ENCODE data around the gene SHD. TPM values are rescaled to one million over a fixed set of nuclear protein-coding genes. Genes with fewer than 3 reads are reported as not detected.

Gene SHD
- total and polyA plus RNA-seq, 9 of the 15 experiments (the other 6 are each of a cell fraction or from before 2014, with no cell fraction given) = 0.05 to 0.62 (median 0.15) TPM; not detected in 5

DNA sequence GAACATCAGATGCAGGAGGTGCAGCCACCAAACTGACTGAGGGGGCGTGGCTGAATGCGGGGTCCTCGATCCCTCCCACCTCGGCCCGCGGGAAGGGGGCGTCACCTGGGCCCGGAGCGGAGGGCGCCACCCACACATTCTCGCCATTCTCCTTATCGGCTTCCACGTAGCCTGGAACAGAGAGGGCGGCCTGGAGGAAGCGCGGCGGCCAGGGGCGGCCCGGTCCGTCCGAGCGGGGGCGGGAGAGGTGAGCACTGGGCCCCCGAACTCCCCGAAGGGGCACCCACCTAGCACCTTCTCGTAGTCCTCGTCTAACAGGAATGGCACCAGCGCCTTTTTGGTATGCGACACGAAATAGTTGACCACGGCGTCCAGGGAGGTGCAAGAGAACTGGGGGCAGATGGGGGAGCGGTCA, 47.8 kb downstream of the SHD start (continued):
- TF ChIP-seq, protein P1, sequence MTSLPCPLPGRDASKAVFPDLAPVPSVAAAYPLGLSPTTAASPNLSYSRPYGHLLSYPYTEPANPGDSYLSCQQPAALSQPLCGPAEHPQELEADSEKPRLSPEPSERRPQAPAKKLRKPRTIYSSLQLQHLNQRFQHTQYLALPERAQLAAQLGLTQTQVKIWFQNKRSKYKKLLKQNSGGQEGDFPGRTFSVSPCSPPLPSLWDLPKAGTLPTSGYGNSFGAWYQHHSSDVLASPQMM (CRISPR knock-in tag; IDR thresholded peaks at IDR 0.05) = no peak
- TF ChIP-seq ESRRA (IDR thresholded peaks at IDR 0.05; ENCODE audit: borderline replicate concordance, low read depth) (no peak), RBM17 (IDR thresholded peaks at IDR 0.05; ENCODE audit: borderline replicate concordance, low read depth, low read length) (no peak), LCOR (CRISPR knock-in tag; IDR thresholded peaks at IDR 0.05) (peak; percentile 68; the same call in 1 of the 2 replicates), ZFX (CRISPR knock-in tag; IDR thresholded peaks at IDR 0.05) (no peak), TAF7 (tag; IDR thresholded peaks at IDR 0.05) (no peak), GTF2E2 (tag; IDR thresholded peaks at IDR 0.05) (no peak), HDAC3 (IDR thresholded peaks at IDR 0.05; ENCODE audit: borderline replicate concordance, partially characterized antibody) (no peak), POLR2B (IDR thresholded peaks at IDR 0.05; ENCODE audit: low read depth, partially characterized antibody) (no peak), ZNF23 (CRISPR knock-in tag; IDR thresholded peaks at IDR 0.05) (no peak), CREB1 (IDR thresholded peaks at IDR 0.05) (peak; percentile 49; the same call in 1 of the 2 replicates), CREB1 (CRISPR knock-in tag; IDR thresholded peaks at IDR 0.05) (peak; percentile 68), HNRNPUL1 (IDR thresholded peaks at IDR 0.05; ENCODE audit: low read length) (no peak), MEIS2 (IDR thresholded peaks at IDR 0.05; ENCODE audit: partially characterized antibody) (no peak), SMARCB1 (IDR thresholded peaks at IDR 0.05; ENCODE audit: insufficient read length, low read depth) (no peak), NFATC3 (IDR thresholded peaks at IDR 0.05) (no peak), ZNF174 (CRISPR knock-in tag; IDR thresholded peaks at IDR 0.05) (no peak), SMARCA5 (IDR thresholded peaks at IDR 0.05) (peak; percentile 65; the same call in 1 of the 2 replicates), ZEB2 (IDR thresholded peaks at IDR 0.05) (no peak), CBFA2T2 (conservative IDR thresholded peaks at IDR 0.05) (0 out of 2 replicates have a peak, but pooled peaks have one; percentile 2), SOX6 (IDR thresholded peaks at IDR 0.05) (no peak), MEF2D (tag; conservative IDR thresholded peaks at IDR 0.05; ENCODE audit: low read depth) (no peak), SIN3B (IDR thresholded peaks at IDR 0.05; ENCODE audit: low read depth) (no peak)
- TF ChIP-seq, protein P2, sequence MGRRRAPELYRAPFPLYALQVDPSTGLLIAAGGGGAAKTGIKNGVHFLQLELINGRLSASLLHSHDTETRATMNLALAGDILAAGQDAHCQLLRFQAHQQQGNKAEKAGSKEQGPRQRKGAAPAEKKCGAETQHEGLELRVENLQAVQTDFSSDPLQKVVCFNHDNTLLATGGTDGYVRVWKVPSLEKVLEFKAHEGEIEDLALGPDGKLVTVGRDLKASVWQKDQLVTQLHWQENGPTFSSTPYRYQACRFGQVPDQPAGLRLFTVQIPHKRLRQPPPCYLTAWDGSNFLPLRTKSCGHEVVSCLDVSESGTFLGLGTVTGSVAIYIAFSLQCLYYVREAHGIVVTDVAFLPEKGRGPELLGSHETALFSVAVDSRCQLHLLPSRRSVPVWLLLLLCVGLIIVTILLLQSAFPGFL (CRISPR knock-in tag; IDR thresholded peaks at IDR 0.05) = no peak
- TF ChIP-seq, protein P3, sequence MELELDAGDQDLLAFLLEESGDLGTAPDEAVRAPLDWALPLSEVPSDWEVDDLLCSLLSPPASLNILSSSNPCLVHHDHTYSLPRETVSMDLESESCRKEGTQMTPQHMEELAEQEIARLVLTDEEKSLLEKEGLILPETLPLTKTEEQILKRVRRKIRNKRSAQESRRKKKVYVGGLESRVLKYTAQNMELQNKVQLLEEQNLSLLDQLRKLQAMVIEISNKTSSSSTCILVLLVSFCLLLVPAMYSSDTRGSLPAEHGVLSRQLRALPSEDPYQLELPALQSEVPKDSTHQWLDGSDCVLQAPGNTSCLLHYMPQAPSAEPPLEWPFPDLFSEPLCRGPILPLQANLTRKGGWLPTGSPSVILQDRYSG (tag; conservative IDR thresholded peaks at IDR 0.05; ENCODE audit: low read depth) = no peak
- TF ChIP-seq, protein P4, sequence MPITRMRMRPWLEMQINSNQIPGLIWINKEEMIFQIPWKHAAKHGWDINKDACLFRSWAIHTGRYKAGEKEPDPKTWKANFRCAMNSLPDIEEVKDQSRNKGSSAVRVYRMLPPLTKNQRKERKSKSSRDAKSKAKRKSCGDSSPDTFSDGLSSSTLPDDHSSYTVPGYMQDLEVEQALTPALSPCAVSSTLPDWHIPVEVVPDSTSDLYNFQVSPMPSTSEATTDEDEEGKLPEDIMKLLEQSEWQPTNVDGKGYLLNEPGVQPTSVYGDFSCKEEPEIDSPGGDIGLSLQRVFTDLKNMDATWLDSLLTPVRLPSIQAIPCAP (CRISPR knock-in tag; IDR thresholded peaks at IDR 0.05; ENCODE audit: borderline replicate concordance) = no peak
- TF ChIP-seq, protein P5, sequence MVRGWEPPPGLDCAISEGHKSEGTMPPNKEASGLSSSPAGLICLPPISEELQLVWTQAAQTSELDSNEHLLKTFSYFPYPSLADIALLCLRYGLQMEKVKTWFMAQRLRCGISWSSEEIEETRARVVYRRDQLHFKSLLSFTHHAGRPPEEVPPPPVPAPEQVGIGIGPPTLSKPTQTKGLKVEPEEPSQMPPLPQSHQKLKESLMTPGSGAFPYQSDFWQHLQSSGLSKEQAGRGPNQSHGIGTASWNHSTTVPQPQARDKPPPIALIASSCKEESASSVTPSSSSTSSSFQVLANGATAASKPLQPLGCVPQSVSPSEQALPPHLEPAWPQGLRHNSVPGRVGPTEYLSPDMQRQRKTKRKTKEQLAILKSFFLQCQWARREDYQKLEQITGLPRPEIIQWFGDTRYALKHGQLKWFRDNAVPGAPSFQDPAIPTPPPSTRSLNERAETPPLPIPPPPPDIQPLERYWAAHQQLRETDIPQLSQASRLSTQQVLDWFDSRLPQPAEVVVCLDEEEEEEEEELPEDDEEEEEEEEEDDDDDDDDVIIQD (CRISPR knock-in tag; IDR thresholded peaks at IDR 0.05) = no peak
